ENCODE data around the gene C1orf174.

Gene C1orf174

GRCh38 chr1:3910857-3911845 lies 11.1 kb upstream of the C1orf174 start:
- in situ Hi-C loops (cut with MboI; ENCODE audit: low sequenced_read_pairs) = no loop called here

- in situ Hi-C loops (cut with MboI; ENCODE audit: low sequenced_read_pairs) = no loop called here
Measured at GRCh38 chr1:3910049-3910731, 10.1 kb upstream of the C1orf174 start.

GRCh38 chr1:3909615-3910014 lies 9.5 kb upstream of the C1orf174 start:
- in situ Hi-C loops (cut with MboI; ENCODE audit: low sequenced_read_pairs) = no loop called here

- in situ Hi-C loops (cut with MboI; ENCODE audit: low sequenced_read_pairs) = no loop called here
Measured at GRCh38 chr1:3908886-3909517, 8.9 kb upstream of the C1orf174 start.

- in situ Hi-C loops (cut with MboI; ENCODE audit: low sequenced_read_pairs) = no loop called here
Measured at GRCh38 chr1:3907621-3908165, 7.6 kb upstream of the C1orf174 start.

- in situ Hi-C loops (cut with MboI; ENCODE audit: low sequenced_read_pairs) = no loop called here
Measured at GRCh38 chr1:3907031-3907534, 7.0 kb upstream of the C1orf174 start.

GRCh38 chr1:3906672-3907020 lies 6.6 kb upstream of the C1orf174 start:
- in situ Hi-C loops (cut with MboI; ENCODE audit: low sequenced_read_pairs) = no loop called here

- in situ Hi-C loops (cut with MboI; ENCODE audit: low sequenced_read_pairs) = no loop called here
Measured at GRCh38 chr1:3905953-3906671, 6.0 kb upstream of the C1orf174 start.

- in situ Hi-C loops (cut with MboI; ENCODE audit: low sequenced_read_pairs) = no loop called here
Measured at GRCh38 chr1:3905266-3905952, 5.3 kb upstream of the C1orf174 start.

GRCh38 chr1:3904843-3905185 lies 4.7 kb upstream of the C1orf174 start:
- in situ Hi-C loops (cut with MboI; ENCODE audit: low sequenced_read_pairs) = no loop called here

- in situ Hi-C loops (cut with MboI; ENCODE audit: low sequenced_read_pairs) = no loop called here
Measured at GRCh38 chr1:3904006-3904842, 4.2 kb upstream of the C1orf174 start.

GRCh38 chr1:3903141-3904005 lies 3.3 kb upstream of the C1orf174 start:
- in situ Hi-C loops (cut with MboI; ENCODE audit: low sequenced_read_pairs) = no loop called here

GRCh38 chr1:3902571-3903091 lies 2.6 kb upstream of the C1orf174 start:
- in situ Hi-C loops (cut with MboI; ENCODE audit: low sequenced_read_pairs) = no loop called here

GRCh38 chr1:3902111-3902511 lies 2.0 kb upstream of the C1orf174 start:
- in situ Hi-C loops (cut with MboI; ENCODE audit: low sequenced_read_pairs) = no loop called here

GRCh38 chr1:3900969-3901529 lies 977 bp upstream of the C1orf174 start:
- in situ Hi-C loops (cut with MboI; ENCODE audit: low sequenced_read_pairs) = no loop called here

- in situ Hi-C loops (cut with MboI; ENCODE audit: low sequenced_read_pairs) = no loop called here
Measured at GRCh38 chr1:3899754-3900149, 320 bp downstream of the C1orf174 start.

GRCh38 chr1:3898994-3899753 lies 898 bp downstream of the C1orf174 start:
- in situ Hi-C loops (cut with MboI; ENCODE audit: low sequenced_read_pairs) = no loop called here

All from HL-60/S4 treated with phorbol 12-myristate 13-acetate at 8.2 ng/mL for 4 days and 3 days (cell line).